HG02623 (cell line): Measurements from ENCODE around the gene SCMH1.

Source experiments
- ATAC-seq: cut with Tn5 transposase; IDR thresholded peaks from one replicate; pipeline ENCODE4 v1.9.1; 2021; ENCODE audit warnings: moderate library complexity; ENCODE audit not compliant: unreplicated experiment

SCMH1 gene

GRCh38 chr1:41241749-41242341 lies at the start of gene SCMH1:
Gene SCMH1, minus strand, starts transcription at chr1:41242306. Its CDS starts 56,173 bp downstream, at chr1:41186133.
- ATAC-seq = peak; percentile 35

GRCh38 chr1:41291195-41291594 lies 49.1 kb upstream of the SCMH1 start:
- no peak for ATAC-seq

- ATAC-seq = no peak
These were observed 47.1 kb upstream of the SCMH1 start for GRCh38 chr1:41289196-41289595.

GRCh38 chr1:41286992-41287391 lies 44.9 kb upstream of the SCMH1 start:
- no peak for ATAC-seq

GRCh38 chr1:41286486-41286885 lies 44.4 kb upstream of the SCMH1 start:
- no peak for ATAC-seq

- ATAC-seq = no peak
These were observed 43.7 kb upstream of the SCMH1 start for GRCh38 chr1:41285818-41286217.

- no peak for ATAC-seq
These were observed 42.0 kb upstream of the SCMH1 start for GRCh38 chr1:41284121-41284520.

GRCh38 chr1:41282679-41283317 lies 40.7 kb upstream of the SCMH1 start:
- ATAC-seq = no peak

GRCh38 chr1:41281334-41281733 lies 39.2 kb upstream of the SCMH1 start:
- no peak for ATAC-seq

GRCh38 chr1:41280202-41281032 lies 38.3 kb upstream of the SCMH1 start:
- no peak for ATAC-seq

- no peak for ATAC-seq
These were observed 36.0 kb upstream of the SCMH1 start for GRCh38 chr1:41278076-41278475.

- no peak for ATAC-seq
These were observed 35.4 kb upstream of the SCMH1 start for GRCh38 chr1:41277371-41277975.

- ATAC-seq = no peak
These were observed 33.7 kb upstream of the SCMH1 start for GRCh38 chr1:41275831-41276230.

GRCh38 chr1:41274752-41275545 lies 32.8 kb upstream of the SCMH1 start:
- no peak for ATAC-seq

- no peak for ATAC-seq
These were observed 30.5 kb upstream of the SCMH1 start for GRCh38 chr1:41272601-41273000.

- ATAC-seq = no peak
These were observed 26.2 kb upstream of the SCMH1 start for GRCh38 chr1:41268154-41268770.

GRCh38 chr1:41261926-41262618 lies 20.0 kb upstream of the SCMH1 start:
- ATAC-seq = no peak

- no peak for ATAC-seq
These were observed 18.7 kb upstream of the SCMH1 start for GRCh38 chr1:41260768-41261167.

- no peak for ATAC-seq
These were observed 17.1 kb upstream of the SCMH1 start for GRCh38 chr1:41259221-41259620.

GRCh38 chr1:41255978-41256377 lies 13.9 kb upstream of the SCMH1 start:
- no peak for ATAC-seq
